GM12892 (cell line): ENCODE results near the gene NEURL1.

Experiments used
- POLR2A ChIP-seq: IDR thresholded peaks from 2 replicates; pipeline ENCODE4 v1.6.1; 2011; ENCODE audit warnings: low read depth, low read length, control low read depth
- POLR2AphosphoS5 ChIP-seq: IDR thresholded peaks from 2 replicates; pipeline ENCODE4 v1.6.1; 2011; ENCODE audit warnings: low read depth, low read length, control low read depth

DNA sequence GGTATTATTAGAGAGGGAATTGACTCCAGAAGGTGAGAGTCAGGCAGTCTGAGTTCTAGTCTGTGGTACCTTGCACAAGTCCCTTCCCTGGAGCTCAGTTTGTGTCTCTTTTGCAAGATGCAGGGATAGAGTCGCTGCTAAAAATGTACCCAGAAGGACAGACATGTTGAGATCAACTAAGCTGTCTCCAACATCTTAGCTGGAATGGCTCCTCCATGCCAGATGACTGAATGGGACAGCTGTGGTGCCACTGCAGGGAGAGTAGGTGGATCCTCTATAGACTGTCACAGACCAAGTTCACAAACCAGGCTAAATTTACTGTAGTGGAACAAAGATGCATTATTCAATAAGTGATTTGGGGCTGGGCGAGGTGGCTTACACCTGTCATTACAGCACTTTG is 120.1 kb downstream of the NEURL1 start:
- TF ChIP-seq POLR2A (no peak), POLR2AphosphoS5 (no peak)
